ENCODE measurements around the gene P2RY11. TPM values are rescaled to one million over a fixed set of nuclear protein-coding genes. Genes with fewer than 3 reads are reported as not detected.

Gene P2RY11
- total and polyA plus RNA-seq, 2 experiments from 2014 or later, result 4.0 to 4.3 TPM

GRCh38 chr19:10087296-10088061, 24.0 kb upstream of the P2RY11 start (continued):
- TF ChIP-seq ZNF462 (CRISPR knock-in tag; IDR thresholded peaks at IDR 0.05) (no peak), EZH2phosphoT487 (IDR thresholded peaks at IDR 0.05; ENCODE audit: unreplicated experiment) (no peak), ZNF331 (CRISPR knock-in tag; IDR thresholded peaks at IDR 0.05; ENCODE audit: low read depth) (no peak)
- TF ChIP-seq, protein P1, sequence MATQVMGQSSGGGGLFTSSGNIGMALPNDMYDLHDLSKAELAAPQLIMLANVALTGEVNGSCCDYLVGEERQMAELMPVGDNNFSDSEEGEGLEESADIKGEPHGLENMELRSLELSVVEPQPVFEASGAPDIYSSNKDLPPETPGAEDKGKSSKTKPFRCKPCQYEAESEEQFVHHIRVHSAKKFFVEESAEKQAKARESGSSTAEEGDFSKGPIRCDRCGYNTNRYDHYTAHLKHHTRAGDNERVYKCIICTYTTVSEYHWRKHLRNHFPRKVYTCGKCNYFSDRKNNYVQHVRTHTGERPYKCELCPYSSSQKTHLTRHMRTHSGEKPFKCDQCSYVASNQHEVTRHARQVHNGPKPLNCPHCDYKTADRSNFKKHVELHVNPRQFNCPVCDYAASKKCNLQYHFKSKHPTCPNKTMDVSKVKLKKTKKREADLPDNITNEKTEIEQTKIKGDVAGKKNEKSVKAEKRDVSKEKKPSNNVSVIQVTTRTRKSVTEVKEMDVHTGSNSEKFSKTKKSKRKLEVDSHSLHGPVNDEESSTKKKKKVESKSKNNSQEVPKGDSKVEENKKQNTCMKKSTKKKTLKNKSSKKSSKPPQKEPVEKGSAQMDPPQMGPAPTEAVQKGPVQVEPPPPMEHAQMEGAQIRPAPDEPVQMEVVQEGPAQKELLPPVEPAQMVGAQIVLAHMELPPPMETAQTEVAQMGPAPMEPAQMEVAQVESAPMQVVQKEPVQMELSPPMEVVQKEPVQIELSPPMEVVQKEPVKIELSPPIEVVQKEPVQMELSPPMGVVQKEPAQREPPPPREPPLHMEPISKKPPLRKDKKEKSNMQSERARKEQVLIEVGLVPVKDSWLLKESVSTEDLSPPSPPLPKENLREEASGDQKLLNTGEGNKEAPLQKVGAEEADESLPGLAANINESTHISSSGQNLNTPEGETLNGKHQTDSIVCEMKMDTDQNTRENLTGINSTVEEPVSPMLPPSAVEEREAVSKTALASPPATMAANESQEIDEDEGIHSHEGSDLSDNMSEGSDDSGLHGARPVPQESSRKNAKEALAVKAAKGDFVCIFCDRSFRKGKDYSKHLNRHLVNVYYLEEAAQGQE (IDR thresholded peaks at IDR 0.05; ENCODE audit: unreplicated experiment), result no peak
